Effector memory CD8-positive, alpha-beta T cell (primary cell): ENCODE results near the gene MTF1.

ENCODE experiments used
- ATAC-seq: fragments of 150-1000 bp; cut with Tn5 transposase; replicated peaks from 2 replicates; pipeline ENCODE4 v1.10.0; 2021; ENCODE audit warnings: mild to moderate bottlenecking, moderate library complexity
- DNase-seq, 3 experiments: peaks; one replicate each; pipeline ENCODE4 v3.0.0; 2021
- H3K27ac Mint-ChIP-seq, 2 donors: one replicate each; pipeline ENCODE4 v1.8.0; 2022; ENCODE audit warnings: mild to moderate bottlenecking in 2 of 2, mixed read lengths in 2 of 2, moderate library complexity in 2 of 2
- H3K27me3 Mint-ChIP-seq, 2 donors: one replicate each; pipeline ENCODE4 v1.8.0; 2022; ENCODE audit warnings: mixed read lengths in 2 of 2
- H3K36me3 Mint-ChIP-seq: one replicate; pipeline ENCODE4 v1.8.0; 2022; ENCODE audit warnings: mild to moderate bottlenecking, moderate library complexity, mixed read lengths; ENCODE audit not compliant: insufficient read depth
- H3K4me1 Mint-ChIP-seq, 2 donors: one replicate each; pipeline ENCODE4 v1.8.0; 2022; ENCODE audit warnings: low read depth in 2 of 2, mixed read lengths in 2 of 2
- H3K4me3 Mint-ChIP-seq, 2 donors: one replicate each; pipeline ENCODE4 v1.8.0; 2022; ENCODE audit warnings: mild to moderate bottlenecking in 2 of 2, mixed read lengths in 2 of 2, moderate library complexity in 2 of 2
- H3K9me3 Mint-ChIP-seq, 2 donors: one replicate each; pipeline ENCODE4 v1.8.0; 2022; ENCODE audit warnings: mixed read lengths in 2 of 2

Gene MTF1

GRCh38 chr1:37890378-37891014 is 31.1 kb upstream of the MTF1 start:
- DNase-seq (peak in 2 of 3 experiments; percentile 4 to 6), ATAC-seq (peak; percentile 48)
- Mint-ChIP-seq H3K27me3 (no peaks in the 10 kb centered on the region), H3K4me3 (no peak overlapping the region), H3K4me1 (peaks cover 0 to 4% of the 10 kb centered on the region in 2 donors), H3K9me3 (no peaks in the 10 kb centered on the region), H3K36me3 (peaks cover 44% of the 10 kb centered on the region), H3K27ac (peak overlapping the region in 1 of 2 donors; percentile 81)

- Mint-ChIP-seq H3K4me1 (no peaks in the 10 kb centered on the region), H3K27ac (no peak overlapping the region), H3K4me3 (no peak overlapping the region), H3K36me3 (peaks cover 61% of the 10 kb centered on the region), H3K27me3 (no peaks in the 10 kb centered on the region), H3K9me3 (no peaks in the 10 kb centered on the region)
- ATAC-seq (no peak), DNase-seq (no peak)
Measured at GRCh38 chr1:37888022-37888700, 28.8 kb upstream of the MTF1 start.

- no peak overlapping the region for H3K27ac Mint-ChIP-seq
- H3K4me1 Mint-ChIP-seq = no peaks in the 10 kb centered on the region
- no peaks in the 10 kb centered on the region for H3K27me3 Mint-ChIP-seq
- H3K4me3 Mint-ChIP-seq = no peak overlapping the region
- H3K36me3 Mint-ChIP-seq = peaks cover 75% of the 10 kb centered on the region
- no peak for DNase-seq
- H3K9me3 Mint-ChIP-seq = no peaks in the 10 kb centered on the region
- ATAC-seq = no peak
Measured at GRCh38 chr1:37884145-37884544, 24.8 kb upstream of the MTF1 start.

GRCh38 chr1:37883671-37884070 is 24.3 kb upstream of the MTF1 start:
- Mint-ChIP-seq H3K36me3 (peaks cover 71% of the 10 kb centered on the region), H3K4me3 (no peak overlapping the region), H3K9me3 (no peaks in the 10 kb centered on the region), H3K27ac (peak overlapping the region in 1 of 2 donors; percentile 71), H3K27me3 (no peaks in the 10 kb centered on the region), H3K4me1 (no peaks in the 10 kb centered on the region)
- ATAC-seq (no peak), DNase-seq (no peak)

DNA sequence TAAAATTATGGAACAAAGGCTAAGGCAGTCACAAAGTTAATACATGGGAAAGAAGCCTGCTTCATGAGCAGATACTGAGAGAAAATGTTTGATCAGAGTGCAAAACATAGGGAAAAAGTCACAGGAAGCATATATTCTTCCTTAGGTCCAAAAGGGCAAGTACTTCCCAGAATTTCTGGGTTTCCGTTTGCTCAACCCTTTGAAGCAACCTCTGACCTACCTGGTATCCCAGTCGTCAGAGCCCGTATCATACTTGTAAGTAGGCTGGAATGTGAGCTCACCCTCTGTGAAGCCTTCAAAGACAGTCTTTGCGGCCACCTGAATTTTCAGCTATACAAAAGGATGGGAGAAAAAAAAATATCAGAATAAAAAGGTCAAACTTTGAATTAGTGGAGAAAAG is 20.5 kb upstream of the MTF1 start:
- H3K27me3 Mint-ChIP-seq = no peaks in the 10 kb centered on the region

DNA sequence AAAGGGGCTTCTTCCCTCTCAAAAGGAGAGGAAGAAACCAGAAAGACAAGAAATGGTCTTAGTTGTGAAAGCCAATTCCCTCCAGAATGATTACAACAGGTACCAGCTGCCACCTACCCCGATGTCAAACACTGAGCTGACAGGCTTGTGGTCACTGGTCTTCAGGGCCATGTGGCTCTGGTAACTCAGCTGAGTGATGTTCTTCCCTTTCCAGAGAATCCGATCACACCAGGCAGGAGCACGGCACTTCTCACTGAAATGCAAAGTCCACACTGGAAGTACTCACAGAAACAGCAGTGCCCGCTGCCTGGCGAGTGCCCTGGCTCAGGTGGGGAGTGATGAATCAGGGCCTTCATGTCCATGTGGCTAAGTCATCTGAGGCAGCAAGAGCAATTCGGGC is 18.7 kb upstream of the MTF1 start:
- DNase-seq (no peak), ATAC-seq (no peak)
- Mint-ChIP-seq H3K4me1 (no peaks in the 10 kb centered on the region), H3K27me3 (no peaks in the 10 kb centered on the region), H3K4me3 (no peak overlapping the region), H3K9me3 (no peaks in the 10 kb centered on the region), H3K36me3 (peaks cover 70% of the 10 kb centered on the region), H3K27ac (no peak overlapping the region)

More for the DNA sequence above, 20.5 kb upstream of the MTF1 start:
- Mint-ChIP-seq H3K4me1 (no peaks in the 10 kb centered on the region), H3K27ac (no peak overlapping the region), H3K4me3 (no peak overlapping the region), H3K36me3 (peaks cover 69% of the 10 kb centered on the region), H3K9me3 (no peaks in the 10 kb centered on the region)
- no peak for ATAC-seq
- DNase-seq = no peak

GRCh38 chr1:37875833-37876232 is 16.4 kb upstream of the MTF1 start:
- Mint-ChIP-seq H3K36me3 (peaks cover 74% of the 10 kb centered on the region), H3K27ac (no peak overlapping the region), H3K27me3 (no peaks in the 10 kb centered on the region), H3K4me3 (no peak overlapping the region), H3K9me3 (no peaks in the 10 kb centered on the region), H3K4me1 (no peaks in the 10 kb centered on the region)
- DNase-seq (no peak), ATAC-seq (no peak)

- Mint-ChIP-seq H3K4me1 (no peaks in the 10 kb centered on the region), H3K4me3 (no peak overlapping the region), H3K27me3 (no peaks in the 10 kb centered on the region), H3K36me3 (peaks cover 94% of the 10 kb centered on the region), H3K27ac (peak overlapping the region in 1 of 2 donors; percentile 60), H3K9me3 (no peaks in the 10 kb centered on the region)
- no peak for DNase-seq
- ATAC-seq = no peak
Measured at GRCh38 chr1:37872692-37873091, 13.3 kb upstream of the MTF1 start.

DNA sequence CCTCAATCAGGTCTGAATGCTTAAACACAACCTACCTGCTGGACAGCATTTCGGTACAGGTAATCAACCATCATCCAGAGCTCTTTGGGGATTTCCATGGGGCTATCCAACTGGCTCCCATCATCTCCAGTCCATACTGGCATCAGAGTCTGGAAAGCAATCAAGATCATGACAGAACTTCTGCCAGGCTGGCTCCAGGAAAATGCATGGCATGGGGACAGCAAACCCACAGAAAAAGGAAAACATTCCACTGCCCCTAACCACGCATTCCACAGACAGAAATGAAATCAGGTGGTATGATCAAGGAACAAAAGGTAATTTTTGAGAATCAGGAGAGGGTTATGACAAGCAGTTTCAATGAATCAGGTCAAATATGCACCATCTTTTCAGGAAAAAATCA is 9.1 kb upstream of the MTF1 start:
- no peak overlapping the region for H3K4me3 Mint-ChIP-seq
- H3K27ac Mint-ChIP-seq = peak overlapping the region in 1 of 2 donors; percentile 62
- no peaks in the 10 kb centered on the region for H3K9me3 Mint-ChIP-seq
- DNase-seq (no peak), ATAC-seq (no peak)
- H3K36me3 Mint-ChIP-seq = peaks cover 82% of the 10 kb centered on the region
- H3K4me1 Mint-ChIP-seq = no peaks in the 10 kb centered on the region
- H3K27me3 Mint-ChIP-seq = no peaks in the 10 kb centered on the region

GRCh38 chr1:37867784-37868183 is 8.4 kb upstream of the MTF1 start:
- DNase-seq (no peak), ATAC-seq (no peak)
- Mint-ChIP-seq H3K4me1 (no peaks in the 10 kb centered on the region), H3K9me3 (no peaks in the 10 kb centered on the region), H3K27me3 (no peaks in the 10 kb centered on the region), H3K36me3 (peaks cover 77% of the 10 kb centered on the region), H3K4me3 (no peak overlapping the region), H3K27ac (no peak overlapping the region)

DNA sequence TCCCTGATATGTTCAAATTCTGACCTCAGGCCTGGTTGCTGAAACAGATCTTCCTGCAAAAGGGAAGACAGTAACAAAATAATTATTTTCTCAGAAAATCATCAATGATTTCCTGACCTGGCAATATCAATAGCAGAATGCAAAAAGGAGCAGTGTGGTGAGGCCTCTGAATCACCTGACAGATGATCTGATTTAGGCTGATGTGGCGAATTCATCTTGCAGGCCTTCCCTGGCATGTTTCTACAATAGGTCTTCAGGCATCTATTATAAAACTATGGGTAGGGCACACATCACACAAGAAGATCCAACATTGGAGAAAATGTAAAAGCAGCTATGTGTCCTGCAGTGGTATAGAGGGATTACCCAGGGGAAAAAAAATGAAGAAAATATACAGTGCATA is 7.1 kb upstream of the MTF1 start:
- DNase-seq = no peak
- H3K27me3 Mint-ChIP-seq = no peaks in the 10 kb centered on the region
- no peak overlapping the region for H3K4me3 Mint-ChIP-seq
- peaks cover 65% of the 10 kb centered on the region for H3K36me3 Mint-ChIP-seq
- no peak for ATAC-seq
- H3K27ac Mint-ChIP-seq = no peak overlapping the region
- no peaks in the 10 kb centered on the region for H3K9me3 Mint-ChIP-seq
- no peaks in the 10 kb centered on the region for H3K4me1 Mint-ChIP-seq

DNA sequence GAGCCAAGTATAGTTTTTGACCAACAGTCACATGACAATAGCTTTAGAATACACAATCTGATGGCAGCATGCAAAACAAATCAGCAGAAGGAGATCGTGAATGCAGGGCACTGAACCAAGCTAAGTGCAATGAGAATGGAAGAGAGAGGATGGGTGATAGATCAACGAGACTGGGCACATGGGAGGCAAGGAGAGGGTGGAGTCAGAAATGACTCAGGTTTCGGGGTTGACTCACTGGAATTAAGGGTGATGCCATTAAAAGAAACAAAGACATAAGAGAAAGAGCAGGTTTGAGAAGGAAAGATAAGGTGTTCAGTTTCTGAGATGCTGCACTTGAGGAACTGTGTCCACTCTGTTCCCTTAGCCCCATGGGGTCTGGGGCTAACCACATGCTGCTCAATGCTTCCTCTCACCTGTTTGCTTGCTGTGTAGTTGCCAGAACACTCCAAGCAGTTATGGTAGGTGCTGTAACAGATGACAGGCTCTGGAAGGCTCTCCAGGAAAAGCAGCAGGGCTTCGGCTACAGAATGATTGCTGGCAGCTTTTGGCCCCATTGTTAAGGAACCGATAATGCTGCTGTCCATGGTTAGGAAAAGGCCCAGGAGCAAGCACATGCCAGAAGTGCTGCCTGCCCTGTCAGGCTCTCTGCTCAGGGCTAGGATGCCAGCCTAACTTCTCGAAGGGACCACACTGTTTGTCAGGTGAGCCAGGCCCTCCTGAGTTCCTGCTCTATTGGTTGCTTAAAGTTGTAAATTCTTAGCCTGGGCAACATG is 6.1 kb upstream of the MTF1 start:
- no peaks in the 10 kb centered on the region for H3K4me1 Mint-ChIP-seq
- no peaks in the 10 kb centered on the region for H3K9me3 Mint-ChIP-seq
- no peak overlapping the region for H3K4me3 Mint-ChIP-seq
- H3K27ac Mint-ChIP-seq = no peak overlapping the region
- peaks cover 59% of the 10 kb centered on the region for H3K36me3 Mint-ChIP-seq
- DNase-seq (no peak), ATAC-seq (no peak)
- H3K27me3 Mint-ChIP-seq = no peaks in the 10 kb centered on the region

GRCh38 chr1:37862330-37862729 is 2.9 kb upstream of the MTF1 start:
- peaks cover 9 to 14% of the 10 kb centered on the region in 2 donors for H3K4me1 Mint-ChIP-seq
- no peak for DNase-seq
- H3K9me3 Mint-ChIP-seq = no peaks in the 10 kb centered on the region
- H3K27me3 Mint-ChIP-seq = no peaks in the 10 kb centered on the region
- H3K27ac Mint-ChIP-seq = no peak overlapping the region
- no peak for ATAC-seq
- H3K4me3 Mint-ChIP-seq = no peak overlapping the region
- peaks cover 48% of the 10 kb centered on the region for H3K36me3 Mint-ChIP-seq

DNA sequence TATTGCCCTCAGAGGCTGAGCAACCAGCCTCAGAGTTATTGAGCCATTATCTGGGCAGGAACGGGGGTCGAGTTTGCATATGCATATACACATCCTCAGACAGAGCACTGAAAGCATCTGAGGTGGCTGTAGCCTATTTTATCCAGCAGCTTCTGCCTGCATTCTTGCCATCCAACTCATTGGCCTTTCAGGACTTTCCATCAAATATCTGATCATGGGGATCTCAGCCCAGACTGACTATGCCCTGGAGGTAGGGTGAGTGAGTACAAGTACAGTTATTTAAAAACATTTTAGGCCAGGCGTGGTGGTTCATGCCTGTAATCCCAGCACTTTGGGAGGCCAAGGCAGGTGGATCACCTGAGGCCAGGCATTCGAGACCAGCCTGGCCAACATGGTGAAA is 1.8 kb upstream of the MTF1 start:
- no peak overlapping the region for H3K27ac Mint-ChIP-seq
- H3K36me3 Mint-ChIP-seq = peaks cover 49% of the 10 kb centered on the region
- H3K4me3 Mint-ChIP-seq = no peak overlapping the region
- H3K4me1 Mint-ChIP-seq = peaks cover 12 to 18% of the 10 kb centered on the region in 2 donors
- DNase-seq = no peak
- H3K27me3 Mint-ChIP-seq = no peaks in the 10 kb centered on the region
- no peak for ATAC-seq
- no peaks in the 10 kb centered on the region for H3K9me3 Mint-ChIP-seq
